H9 (cell line): Measurements from ENCODE around the gene PCNX2. TPM values are rescaled to one million over a fixed set of nuclear protein-coding genes. Genes with fewer than 3 reads are reported as not detected.

ENCODE experiments used
- DNase-seq: peaks from one replicate; pipeline ENCODE4 v3.0.0-alpha.2; 2017
- H2AFZ ChIP-seq: one replicate; pipeline ENCODE4 v1.6.1; 2013; ENCODE audit warnings: mild to moderate bottlenecking, low read length, control low read depth, moderate library complexity
- H2AK5ac ChIP-seq: 2 replicates; pipeline ENCODE4 v1.6.1; 2013; ENCODE audit warnings: low read length, control low read depth, mixed read lengths; ENCODE audit not compliant: insufficient read length
- H2BK120ac ChIP-seq: one replicate; pipeline ENCODE4 v1.6.1; 2013; ENCODE audit warnings: low read depth, mild to moderate bottlenecking, low read length, control low read depth, inconsistent platforms; ENCODE audit not compliant: poor library complexity, severe bottlenecking
- H2BK12ac ChIP-seq: 2 replicates; pipeline ENCODE4 v1.6.1; 2013; ENCODE audit warnings: low read length, control low read depth, mixed read lengths, low read depth; ENCODE audit not compliant: insufficient read length
- H2BK15ac ChIP-seq: 2 replicates; pipeline ENCODE4 v1.6.1; 2013; ENCODE audit warnings: low read depth, low read length, control low read depth
- H2BK20ac ChIP-seq: one replicate; pipeline ENCODE4 v1.6.1; 2013; ENCODE audit warnings: low read depth, mild to moderate bottlenecking, low read length, control low read depth, inconsistent platforms; ENCODE audit not compliant: poor library complexity, severe bottlenecking
- H2BK5ac ChIP-seq: 2 replicates; pipeline ENCODE4 v1.6.1; 2013; ENCODE audit warnings: low read length, control low read depth, mixed read lengths; ENCODE audit not compliant: insufficient read length
- H3K14ac ChIP-seq: 2 replicates; pipeline ENCODE4 v1.6.1; 2013; ENCODE audit warnings: low read length, control low read depth; ENCODE audit not compliant: insufficient read depth
- H3K18ac ChIP-seq: 2 replicates; pipeline ENCODE4 v1.6.1; 2013; ENCODE audit warnings: low read depth, mild to moderate bottlenecking, mixed read lengths, low read length, control low read depth; ENCODE audit not compliant: insufficient read length
- H3K23ac ChIP-seq: 2 replicates; pipeline ENCODE4 v1.6.1; 2013; ENCODE audit warnings: low read length, control low read depth, mixed read lengths, low read depth; ENCODE audit not compliant: insufficient read length
- H3K23me2 ChIP-seq: 2 replicates; pipeline ENCODE4 v1.6.1; 2013; ENCODE audit warnings: low read depth, mild to moderate bottlenecking, mixed read lengths, low read length, control low read depth; ENCODE audit not compliant: insufficient read length, poor library complexity, severe bottlenecking
- H3K27ac ChIP-seq: 2 replicates; pipeline ENCODE4 v1.5.1; 2013; ENCODE audit warnings: low read length, control low read depth, mixed read lengths, low read depth; ENCODE audit not compliant: insufficient read length
- H3K27me3 ChIP-seq: 2 replicates; pipeline ENCODE4 v1.6.1; 2013; ENCODE audit warnings: low read length, control low read depth, inconsistent platforms; ENCODE audit not compliant: insufficient read depth
- H3K4ac ChIP-seq: 2 replicates; pipeline ENCODE4 v1.6.1; 2013; ENCODE audit warnings: low read depth, mild to moderate bottlenecking, control low read depth, inconsistent platforms, low read length, moderate library complexity
- H3K4me1 ChIP-seq: 2 replicates; pipeline ENCODE4 v1.6.1; 2013; ENCODE audit warnings: low read length, control low read depth, inconsistent platforms; ENCODE audit not compliant: insufficient read depth
- H3K4me2 ChIP-seq: 2 replicates; pipeline ENCODE4 v1.6.1; 2013; ENCODE audit warnings: low read length, control low read depth, mixed read lengths; ENCODE audit not compliant: insufficient read length, insufficient read depth
- H3K56ac ChIP-seq: 2 replicates; pipeline ENCODE4 v1.6.1; 2013; ENCODE audit warnings: low read depth, mild to moderate bottlenecking, mixed read lengths, low read length, control low read depth; ENCODE audit not compliant: insufficient read length
- H3K79me1 ChIP-seq: 2 replicates; pipeline ENCODE4 v1.6.1; 2013; ENCODE audit warnings: low read depth, mild to moderate bottlenecking, moderate library complexity, low read length, control low read depth, inconsistent platforms; ENCODE audit not compliant: insufficient read depth, poor library complexity, severe bottlenecking
- H3K79me2 ChIP-seq: 2 replicates; pipeline ENCODE4 v1.6.1; 2013; ENCODE audit warnings: low read length, control low read depth, inconsistent platforms; ENCODE audit not compliant: insufficient read depth
- H3K9ac ChIP-seq: 2 replicates; pipeline ENCODE4 v1.6.1; 2013; ENCODE audit warnings: low read length, control low read depth, mixed read lengths; ENCODE audit not compliant: insufficient read length; ENCODE audit errors: extremely low read depth
- H3K9me3 ChIP-seq: one replicate; pipeline ENCODE4 v1.6.1; 2013; ENCODE audit warnings: low read depth, low read length, inconsistent platforms; ENCODE audit not compliant: control insufficient read depth
- H3T11ph ChIP-seq: one replicate; pipeline ENCODE4 v1.6.1; 2013; ENCODE audit warnings: mild to moderate bottlenecking, low read length, control low read depth, inconsistent platforms
- H4K20me1 ChIP-seq: one replicate; pipeline ENCODE4 v1.6.1; 2013; ENCODE audit not compliant: control insufficient read depth, insufficient read length, insufficient read depth
- H4K5ac ChIP-seq: 2 replicates; pipeline ENCODE4 v1.6.1; 2013; ENCODE audit warnings: low read depth, mild to moderate bottlenecking, mixed read lengths, low read length, control low read depth; ENCODE audit not compliant: insufficient read length
- H4K8ac ChIP-seq: replicated peaks from 2 replicates; pipeline ENCODE4 v1.6.1; 2013; ENCODE audit warnings: low read length, control low read depth, mixed read lengths, low read depth; ENCODE audit not compliant: insufficient read length
- H4K91ac ChIP-seq: 2 replicates; pipeline ENCODE4 v1.6.1; 2013; ENCODE audit warnings: low read depth, mild to moderate bottlenecking, moderate library complexity, mixed read lengths, low read length, control low read depth; ENCODE audit not compliant: insufficient read length
- H3K27ac Mint-ChIP-seq, 3 experiments: 2 replicates in 2 of 3; 3 replicates in 1 of 3; pipeline ENCODE4 v1.8.0; 2020 to 2021; ENCODE audit warnings: mixed read lengths in 3 of 3, mild to moderate bottlenecking in 1 of 3, moderate library complexity in 1 of 3
- H3K27me3 Mint-ChIP-seq: 2 replicates; pipeline ENCODE4 v1.8.0; 2021; ENCODE audit warnings: low read depth, mild to moderate bottlenecking, moderate library complexity, mixed read lengths
- H3K36me3 Mint-ChIP-seq, 3 experiments: 2 replicates in 2 of 3; 3 replicates in 1 of 3; pipeline ENCODE4 v1.8.0; 2020 to 2021; ENCODE audit warnings: low read depth in 3 of 3, mixed read lengths in 3 of 3; ENCODE audit not compliant: insufficient read depth in 1 of 3
- H3K4me1 Mint-ChIP-seq, 2 experiments: 2 replicates each; pipeline ENCODE4 v1.8.0; 2020; ENCODE audit warnings: mixed read lengths in 2 of 2
- H3K4me3 Mint-ChIP-seq, 2 experiments: 2 replicates in 1 of 2; 3 replicates in 1 of 2; pipeline ENCODE4 v1.8.0; 2020 to 2021; ENCODE audit warnings: mild to moderate bottlenecking in 2 of 2, mixed read lengths in 2 of 2, moderate library complexity in 1 of 2
- H3K9me3 Mint-ChIP-seq, 2 experiments: 2 replicates in 1 of 2; 3 replicates in 1 of 2; pipeline ENCODE4 v1.8.0; 2020; ENCODE audit warnings: mild to moderate bottlenecking in 2 of 2, mixed read lengths in 2 of 2, moderate library complexity in 1 of 2
- CTCF ChIP-seq: fragments of 200-600 bp; sonication (generic); conservative IDR thresholded peaks from 3 replicates; pipeline ENCODE4 v1.8.0; 2021; ENCODE audit warnings: antibody characterized with exemption, mild to moderate bottlenecking
- WGBS: extraction: QIAGEN DNeasy Blood & Tissue Kit; methylation state at CpG from one replicate; pipeline ENCODE4 v1.1.7; 2013; ENCODE audit warnings: missing lambda C conversion rate, low lambda C conversion rate, mixed read lengths; ENCODE audit not compliant: insufficient read length; ENCODE audit errors: extremely low coverage; 5-methylcytosine and 5-hydroxymethylcytosine counted together
- total RNA-seq: library from RNA; stranded (reverse); gene quantifications from 2 replicates; pipeline ENCODE4 v1.2.1, GENCODE V29; 2021

PCNX2 gene
- total RNA-seq, 1 experiment from 2014 or later = 45.1 TPM

GRCh38 chr1:233015965-233016364 lies 279.6 kb downstream of the PCNX2 start:
- H2BK15ac ChIP-seq = no peak overlapping the region
- H2BK120ac ChIP-seq = no peak overlapping the region
- Mint-ChIP-seq H3K27ac (no peak overlapping the region), H3K27me3 (no peaks in the 10 kb centered on the region), H3K36me3 (peaks cover 20 to 33% (median 30%) of the 10 kb centered on the region in 3 experiments; a peak in 6 of 7 replicates), H3K4me3 (no peak overlapping the region), H3K9me3 (no peaks in the 10 kb centered on the region), H3K4me1 (peaks cover 6 to 13% of the 10 kb centered on the region in 2 experiments; a peak in 3 of 4 replicates)
- no peak for DNase-seq
- TF ChIP-seq CTCF = no peak
- no peak overlapping the region for H2AK5ac ChIP-seq
- no peak overlapping the region for H4K5ac ChIP-seq
- H2BK12ac ChIP-seq = no peak overlapping the region
- no peak overlapping the region for H3K56ac ChIP-seq
- no peak overlapping the region for H4K8ac ChIP-seq
- no peak overlapping the region for H3T11ph ChIP-seq
- no peak overlapping the region for H2BK20ac ChIP-seq
- no peaks in the 10 kb centered on the region for H3K27me3 ChIP-seq
- no peaks in the 10 kb centered on the region for H3K23me2 ChIP-seq
- no peak overlapping the region for H3K4ac ChIP-seq
- no peaks in the 10 kb centered on the region for H4K20me1 ChIP-seq
- no CpG with 5 or more reads among the region's 2 CpGs for WGBS
- no peak overlapping the region for H4K91ac ChIP-seq
- no peaks in the 10 kb centered on the region for H3K9me3 ChIP-seq
- H2AFZ ChIP-seq = no peak overlapping the region
- no peak overlapping the region for H3K4me2 ChIP-seq
- no peaks in the 10 kb centered on the region for H3K79me2 ChIP-seq
- H2BK5ac ChIP-seq = no peak overlapping the region
- H3K14ac ChIP-seq = no peak overlapping the region
- no peak overlapping the region for H3K9ac ChIP-seq
- no peak overlapping the region for H3K27ac ChIP-seq
- no peak overlapping the region for H3K18ac ChIP-seq
- H3K23ac ChIP-seq = no peak overlapping the region
- no peaks in the 10 kb centered on the region for H3K79me1 ChIP-seq
- no peaks in the 10 kb centered on the region for H3K4me1 ChIP-seq
